ENCODE data around the gene ASCL5. TPM values are rescaled to one million over a fixed set of nuclear protein-coding genes. Genes with fewer than 3 reads are reported as not detected.

Gene ASCL5
- total and polyA plus RNA-seq, 3 donors from 2014 or later: 0.24 TPM; not detected in 2

GRCh38 chr1:201131398-201131797 is 4.4 kb upstream of the ASCL5 start:
- Histone ChIP-seq H3K4me1 (peaks cover 14% of the 10 kb centered on the region), H3K27me3 (no peaks in the 10 kb centered on the region), H3K36me3 (ENCODE audit: low read depth, missing control alignments) (no peaks in the 10 kb centered on the region), H3K9me3 (no peaks in the 10 kb centered on the region), H3K4me3 (no peak overlapping the region), H3K27ac (no peak overlapping the region)
- no peak for DNase-seq
- no peak for TF ChIP-seq POLR2A (IDR thresholded peaks at IDR 0.05)
- no peak for TF ChIP-seq CTCF (IDR thresholded peaks at IDR 0.05)
- intact Hi-C loops (cut with DNase I; ENCODE audit: low total_unique reads): no loop called here
- 48 to 50% methylated on average over 4 of the region's 4 CpGs for WGBS, 2 donors

- Histone ChIP-seq H3K4me3 (no peak overlapping the region), H3K4me1 (peaks cover 5% of the 10 kb centered on the region), H3K27ac (no peak overlapping the region), H3K36me3 (ENCODE audit: low read depth, missing control alignments) (no peaks in the 10 kb centered on the region), H3K9me3 (no peaks in the 10 kb centered on the region), H3K27me3 (no peaks in the 10 kb centered on the region)
- 82 to 94% methylated on average over 9 to 13 of the region's 13 CpGs for WGBS, 2 donors
- TF ChIP-seq CTCF (IDR thresholded peaks at IDR 0.05) (no peak), POLR2A (IDR thresholded peaks at IDR 0.05) (no peak)
- DNase-seq: no peak
- intact Hi-C loops (cut with DNase I; ENCODE audit: low total_unique reads): no loop called here
Observed at GRCh38 chr1:201128962-201129361, 2.0 kb upstream of the ASCL5 start.

- no peaks in the 10 kb centered on the region for H3K9me3 ChIP-seq
- no peaks in the 10 kb centered on the region for H3K36me3 ChIP-seq (ENCODE audit: low read depth, missing control alignments)
- 92 to 93% methylated on average over 9 of the region's 9 CpGs for WGBS, 2 donors
- DNase-seq: no peak
- TF ChIP-seq CTCF (IDR thresholded peaks at IDR 0.05) (no peak), POLR2A (IDR thresholded peaks at IDR 0.05) (no peak)
- H3K27ac ChIP-seq: no peak overlapping the region
- no peaks in the 10 kb centered on the region for H3K27me3 ChIP-seq
- no peak overlapping the region for H3K4me3 ChIP-seq
- H3K4me1 ChIP-seq: peaks cover 5% of the 10 kb centered on the region
- intact Hi-C loops (cut with DNase I; ENCODE audit: low total_unique reads): no loop called here
Observed at GRCh38 chr1:201128476-201128875, 1.5 kb upstream of the ASCL5 start.

- TF ChIP-seq POLR2A (IDR thresholded peaks at IDR 0.05) (no peak), CTCF (IDR thresholded peaks at IDR 0.05) (no peak)
- Histone ChIP-seq H3K4me3 (no peak overlapping the region), H3K27me3 (no peaks in the 10 kb centered on the region), H3K36me3 (ENCODE audit: low read depth, missing control alignments) (no peaks in the 10 kb centered on the region), H3K27ac (no peak overlapping the region), H3K9me3 (no peaks in the 10 kb centered on the region), H3K4me1 (peaks cover 5% of the 10 kb centered on the region)
- DNase-seq: no peak
- intact Hi-C loops (cut with DNase I; ENCODE audit: low total_unique reads): no loop called here
- 85 to 93% methylated on average over 10 to 17 of the region's 17 CpGs for WGBS, 2 donors
Observed at GRCh38 chr1:201127755-201128455, 921 bp upstream of the ASCL5 start.

- TF ChIP-seq POLR2A (IDR thresholded peaks at IDR 0.05) (no peak), CTCF (IDR thresholded peaks at IDR 0.05) (no peak)
- intact Hi-C loops (cut with DNase I; ENCODE audit: low total_unique reads): no loop called here
- Histone ChIP-seq H3K4me1 (peaks cover 5% of the 10 kb centered on the region), H3K27ac (no peak overlapping the region), H3K4me3 (no peak overlapping the region), H3K36me3 (ENCODE audit: low read depth, missing control alignments) (no peaks in the 10 kb centered on the region), H3K9me3 (no peaks in the 10 kb centered on the region), H3K27me3 (no peaks in the 10 kb centered on the region)
- 63 to 73% methylated on average over 1 to 3 of the region's 3 CpGs for WGBS, 2 donors
- no peak for DNase-seq
Observed at GRCh38 chr1:201126463-201126831, 537 bp downstream of the ASCL5 start.
